Measurements from ENCODE around the gene CLASP1. TPM values are rescaled to one million over a fixed set of nuclear protein-coding genes. Genes with fewer than 3 reads are reported as not detected.

The CLASP1 gene
- total and polyA plus RNA-seq, 2 experiments from 2014 or later = 16.6 to 56.3 TPM

DNA sequence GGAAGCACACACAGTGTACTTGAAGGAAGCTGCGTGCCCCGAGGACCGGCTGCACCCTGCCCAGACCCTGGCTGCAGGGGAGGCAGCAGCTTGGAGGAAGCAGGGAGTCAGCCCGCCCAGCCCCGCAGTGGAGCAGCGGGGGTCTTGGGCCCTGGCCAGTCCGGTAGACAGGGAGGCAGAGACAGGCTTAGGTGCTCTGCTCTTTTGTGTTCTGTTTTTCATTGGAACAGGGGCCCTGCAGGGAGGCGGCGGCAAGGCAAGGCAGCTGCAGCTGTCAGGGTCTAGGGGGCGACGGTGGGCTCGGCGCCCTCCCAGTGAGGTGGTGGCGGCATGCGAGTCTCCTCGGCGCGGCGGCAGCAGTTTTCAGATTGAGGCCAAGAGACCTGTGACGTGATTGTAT lies 311.0 kb downstream of the CLASP1 start:
- peaks cover 25% of the 10 kb centered on the region for H3K36me3 Mint-ChIP-seq (ENCODE audit: low read depth)
- no peak for TF ChIP-seq STAT1 (IDR thresholded peaks at IDR 0.05; ENCODE audit: unreplicated experiment)
- TF ChIP-seq, protein P1, sequence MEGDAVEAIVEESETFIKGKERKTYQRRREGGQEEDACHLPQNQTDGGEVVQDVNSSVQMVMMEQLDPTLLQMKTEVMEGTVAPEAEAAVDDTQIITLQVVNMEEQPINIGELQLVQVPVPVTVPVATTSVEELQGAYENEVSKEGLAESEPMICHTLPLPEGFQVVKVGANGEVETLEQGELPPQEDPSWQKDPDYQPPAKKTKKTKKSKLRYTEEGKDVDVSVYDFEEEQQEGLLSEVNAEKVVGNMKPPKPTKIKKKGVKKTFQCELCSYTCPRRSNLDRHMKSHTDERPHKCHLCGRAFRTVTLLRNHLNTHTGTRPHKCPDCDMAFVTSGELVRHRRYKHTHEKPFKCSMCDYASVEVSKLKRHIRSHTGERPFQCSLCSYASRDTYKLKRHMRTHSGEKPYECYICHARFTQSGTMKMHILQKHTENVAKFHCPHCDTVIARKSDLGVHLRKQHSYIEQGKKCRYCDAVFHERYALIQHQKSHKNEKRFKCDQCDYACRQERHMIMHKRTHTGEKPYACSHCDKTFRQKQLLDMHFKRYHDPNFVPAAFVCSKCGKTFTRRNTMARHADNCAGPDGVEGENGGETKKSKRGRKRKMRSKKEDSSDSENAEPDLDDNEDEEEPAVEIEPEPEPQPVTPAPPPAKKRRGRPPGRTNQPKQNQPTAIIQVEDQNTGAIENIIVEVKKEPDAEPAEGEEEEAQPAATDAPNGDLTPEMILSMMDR (conservative IDR thresholded peaks at IDR 0.05; ENCODE audit: low read depth in 2 of 2) = peak; percentile 52 to 70
- H3K9me3 Mint-ChIP-seq = no peaks in the 10 kb centered on the region
- H3K79me2 ChIP-seq (replicated peaks; ENCODE audit: insufficient read depth) = no peaks in the 10 kb centered on the region
- no peaks in the 10 kb centered on the region for H3K27me3 ChIP-seq (ENCODE audit: insufficient read depth)
- peaks cover 13% of the 10 kb centered on the region for H3K4me1 ChIP-seq (ENCODE audit: insufficient read depth)
- H3K27ac ChIP-seq (ENCODE audit: low read depth) = peak overlapping the region; percentile 67; the same call in 1 of the 2 replicates
- H3F3A ChIP-seq (replicated peaks; ENCODE audit: low read depth) = no peaks in the 10 kb centered on the region
- H3K27ac Mint-ChIP-seq = 0 out of 2 replicates have a peak overlapping the region, but pooled peaks have one; percentile 8
- H3K4me3 Mint-ChIP-seq = no peak overlapping the region
- peak; percentile 81 for ATAC-seq
- H3K4me2 ChIP-seq = no peak overlapping the region
- no peak overlapping the region for H3K4me3 ChIP-seq
- DNase-seq (ENCODE audit: low spot score) = peak; percentile 81
- H4K20me1 ChIP-seq (replicated peaks; ENCODE audit: insufficient read depth) = no peaks in the 10 kb centered on the region
- peaks cover 30% of the 10 kb centered on the region for H3K4me1 Mint-ChIP-seq
- no peak overlapping the region for H2AFZ ChIP-seq
- H3K9me2 ChIP-seq (ENCODE audit: insufficient read depth) = no peaks in the 10 kb centered on the region
- no peaks in the 10 kb centered on the region; the same call in 1 of the 2 replicates for H3K36me3 ChIP-seq (ENCODE audit: insufficient read depth)
- H3K27me3 Mint-ChIP-seq (ENCODE audit: insufficient read depth, low read depth, poor library complexity) = peaks cover 4% of the 10 kb centered on the region

DNA sequence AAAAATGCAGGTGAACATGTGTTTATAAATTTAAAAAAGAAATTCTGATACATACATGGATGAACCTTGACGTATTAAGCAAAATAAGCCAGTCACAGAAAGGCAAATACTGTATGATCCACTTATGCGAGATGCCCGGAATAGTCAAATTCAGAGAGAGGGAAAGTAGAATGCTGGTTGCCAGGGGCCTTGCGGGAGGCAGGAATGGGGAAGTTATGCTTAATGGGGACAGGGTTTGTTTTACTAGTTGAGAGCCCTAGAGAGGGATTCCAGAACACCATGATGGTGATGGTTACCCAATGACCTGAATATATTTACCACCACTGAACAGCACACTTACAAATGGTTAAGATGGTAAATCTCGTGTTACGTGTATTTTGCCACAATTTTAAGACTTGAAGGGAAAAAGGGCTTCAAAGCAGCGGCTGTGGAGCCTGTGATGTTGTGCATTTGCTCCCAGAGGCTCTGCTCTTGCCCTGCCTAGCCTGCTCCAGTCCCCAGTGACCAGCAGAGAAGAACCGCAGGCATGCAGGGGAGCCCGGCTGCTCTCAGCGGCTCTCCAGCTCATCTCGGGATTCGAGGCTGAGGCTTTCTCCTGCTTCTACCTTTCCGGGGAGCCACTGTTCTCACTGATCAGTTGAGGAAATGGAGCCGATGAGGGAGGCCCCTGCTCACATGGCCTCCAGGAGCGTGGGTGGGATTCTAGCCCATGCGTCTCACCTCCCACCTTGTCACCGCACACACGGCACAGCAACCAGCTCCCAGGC lies 312.6 kb downstream of the CLASP1 start:
- peaks cover 19% of the 10 kb centered on the region for H3K36me3 Mint-ChIP-seq (ENCODE audit: low read depth)
- ATAC-seq (peak; percentile 6; the same call in 1 of the 3 replicates), DNase-seq (ENCODE audit: low spot score) (peak; percentile 17)
- H3K4me1 Mint-ChIP-seq = peaks cover 30% of the 10 kb centered on the region
- Histone ChIP-seq H4K20me1 (replicated peaks; ENCODE audit: insufficient read depth) (no peaks in the 10 kb centered on the region), H2AFZ (no peak overlapping the region), H3K36me3 (ENCODE audit: insufficient read depth) (no peaks in the 10 kb centered on the region; the same call in 1 of the 2 replicates), H3K79me2 (replicated peaks; ENCODE audit: insufficient read depth) (no peaks in the 10 kb centered on the region), H3K27me3 (ENCODE audit: insufficient read depth) (no peaks in the 10 kb centered on the region), H3K4me3 (no peak overlapping the region), H3F3A (replicated peaks; ENCODE audit: low read depth) (no peaks in the 10 kb centered on the region), H3K27ac (ENCODE audit: low read depth) (0 out of 2 replicates have a peak overlapping the region, but pooled peaks have one; percentile 36), H3K4me1 (ENCODE audit: insufficient read depth) (peaks cover 13% of the 10 kb centered on the region), H3K9me2 (ENCODE audit: insufficient read depth) (no peaks in the 10 kb centered on the region), H3K4me2 (no peak overlapping the region; the same call in 1 of the 2 replicates)
- H3K27me3 Mint-ChIP-seq (ENCODE audit: insufficient read depth, low read depth, poor library complexity) = peaks cover 4% of the 10 kb centered on the region
- H3K9me3 Mint-ChIP-seq = no peaks in the 10 kb centered on the region
- no peak overlapping the region for H3K4me3 Mint-ChIP-seq
- H3K27ac Mint-ChIP-seq = peak overlapping the region; percentile 85
- no peak for TF ChIP-seq NANOG (IDR thresholded peaks at IDR 0.05; ENCODE audit: borderline replicate concordance)
- TF ChIP-seq, protein P2, sequence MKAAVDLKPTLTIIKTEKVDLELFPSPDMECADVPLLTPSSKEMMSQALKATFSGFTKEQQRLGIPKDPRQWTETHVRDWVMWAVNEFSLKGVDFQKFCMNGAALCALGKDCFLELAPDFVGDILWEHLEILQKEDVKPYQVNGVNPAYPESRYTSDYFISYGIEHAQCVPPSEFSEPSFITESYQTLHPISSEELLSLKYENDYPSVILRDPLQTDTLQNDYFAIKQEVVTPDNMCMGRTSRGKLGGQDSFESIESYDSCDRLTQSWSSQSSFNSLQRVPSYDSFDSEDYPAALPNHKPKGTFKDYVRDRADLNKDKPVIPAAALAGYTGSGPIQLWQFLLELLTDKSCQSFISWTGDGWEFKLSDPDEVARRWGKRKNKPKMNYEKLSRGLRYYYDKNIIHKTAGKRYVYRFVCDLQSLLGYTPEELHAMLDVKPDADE (IDR thresholded peaks at IDR 0.05) = no peak
- TF ChIP-seq, protein P3, sequence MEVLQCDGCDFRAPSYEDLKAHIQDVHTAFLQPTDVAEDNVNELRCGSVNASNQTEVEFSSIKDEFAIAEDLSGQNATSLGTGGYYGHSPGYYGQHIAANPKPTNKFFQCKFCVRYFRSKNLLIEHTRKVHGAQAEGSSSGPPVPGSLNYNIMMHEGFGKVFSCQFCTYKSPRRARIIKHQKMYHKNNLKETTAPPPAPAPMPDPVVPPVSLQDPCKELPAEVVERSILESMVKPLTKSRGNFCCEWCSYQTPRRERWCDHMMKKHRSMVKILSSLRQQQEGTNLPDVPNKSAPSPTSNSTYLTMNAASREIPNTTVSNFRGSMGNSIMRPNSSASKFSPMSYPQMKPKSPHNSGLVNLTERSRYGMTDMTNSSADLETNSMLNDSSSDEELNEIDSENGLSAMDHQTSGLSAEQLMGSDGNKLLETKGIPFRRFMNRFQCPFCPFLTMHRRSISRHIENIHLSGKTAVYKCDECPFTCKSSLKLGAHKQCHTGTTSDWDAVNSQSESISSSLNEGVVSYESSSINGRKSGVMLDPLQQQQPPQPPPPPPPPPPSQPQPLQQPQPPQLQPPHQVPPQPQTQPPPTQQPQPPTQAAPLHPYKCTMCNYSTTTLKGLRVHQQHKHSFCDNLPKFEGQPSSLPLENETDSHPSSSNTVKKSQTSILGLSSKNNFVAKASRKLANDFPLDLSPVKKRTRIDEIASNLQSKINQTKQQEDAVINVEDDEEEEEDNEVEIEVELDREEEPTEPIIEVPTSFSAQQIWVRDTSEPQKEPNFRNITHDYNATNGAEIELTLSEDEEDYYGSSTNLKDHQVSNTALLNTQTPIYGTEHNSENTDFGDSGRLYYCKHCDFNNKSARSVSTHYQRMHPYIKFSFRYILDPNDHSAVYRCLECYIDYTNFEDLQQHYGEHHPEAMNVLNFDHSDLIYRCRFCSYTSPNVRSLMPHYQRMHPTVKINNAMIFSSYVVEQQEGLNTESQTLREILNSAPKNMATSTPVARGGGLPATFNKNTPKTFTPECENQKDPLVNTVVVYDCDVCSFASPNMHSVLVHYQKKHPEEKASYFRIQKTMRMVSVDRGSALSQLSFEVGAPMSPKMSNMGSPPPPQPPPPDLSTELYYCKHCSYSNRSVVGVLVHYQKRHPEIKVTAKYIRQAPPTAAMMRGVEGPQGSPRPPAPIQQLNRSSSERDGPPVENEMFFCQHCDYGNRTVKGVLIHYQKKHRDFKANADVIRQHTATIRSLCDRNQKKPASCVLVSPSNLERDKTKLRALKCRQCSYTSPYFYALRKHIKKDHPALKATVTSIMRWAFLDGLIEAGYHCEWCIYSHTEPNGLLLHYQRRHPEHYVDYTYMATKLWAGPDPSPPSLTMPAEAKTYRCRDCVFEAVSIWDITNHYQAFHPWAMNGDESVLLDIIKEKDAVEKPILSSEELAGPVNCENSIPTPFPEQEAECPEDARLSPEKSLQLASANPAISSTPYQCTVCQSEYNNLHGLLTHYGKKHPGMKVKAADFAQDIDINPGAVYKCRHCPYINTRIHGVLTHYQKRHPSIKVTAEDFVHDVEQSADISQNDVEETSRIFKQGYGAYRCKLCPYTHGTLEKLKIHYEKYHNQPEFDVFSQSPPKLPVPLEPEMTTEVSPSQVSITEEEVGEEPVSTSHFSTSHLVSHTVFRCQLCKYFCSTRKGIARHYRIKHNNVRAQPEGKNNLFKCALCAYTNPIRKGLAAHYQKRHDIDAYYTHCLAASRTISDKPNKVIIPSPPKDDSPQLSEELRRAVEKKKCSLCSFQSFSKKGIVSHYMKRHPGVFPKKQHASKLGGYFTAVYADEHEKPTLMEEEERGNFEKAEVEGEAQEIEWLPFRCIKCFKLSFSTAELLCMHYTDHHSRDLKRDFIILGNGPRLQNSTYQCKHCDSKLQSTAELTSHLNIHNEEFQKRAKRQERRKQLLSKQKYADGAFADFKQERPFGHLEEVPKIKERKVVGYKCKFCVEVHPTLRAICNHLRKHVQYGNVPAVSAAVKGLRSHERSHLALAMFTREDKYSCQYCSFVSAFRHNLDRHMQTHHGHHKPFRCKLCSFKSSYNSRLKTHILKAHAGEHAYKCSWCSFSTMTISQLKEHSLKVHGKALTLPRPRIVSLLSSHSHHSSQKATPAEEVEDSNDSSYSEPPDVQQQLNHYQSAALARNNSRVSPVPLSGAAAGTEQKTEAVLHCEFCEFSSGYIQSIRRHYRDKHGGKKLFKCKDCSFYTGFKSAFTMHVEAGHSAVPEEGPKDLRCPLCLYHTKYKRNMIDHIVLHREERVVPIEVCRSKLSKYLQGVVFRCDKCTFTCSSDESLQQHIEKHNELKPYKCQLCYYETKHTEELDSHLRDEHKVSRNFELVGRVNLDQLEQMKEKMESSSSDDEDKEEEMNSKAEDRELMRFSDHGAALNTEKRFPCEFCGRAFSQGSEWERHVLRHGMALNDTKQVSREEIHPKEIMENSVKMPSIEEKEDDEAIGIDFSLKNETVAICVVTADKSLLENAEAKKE (CRISPR knock-in tag; IDR thresholded peaks at IDR 0.05) = no peak
- no peak for TF ChIP-seq CREB1 (CRISPR knock-in tag; IDR thresholded peaks at IDR 0.05; ENCODE audit: low read depth)
- TF ChIP-seq, protein P1 (conservative IDR thresholded peaks at IDR 0.05; ENCODE audit: low read depth in 2 of 2) = no peak
- no peak for TF ChIP-seq ZNF331 (CRISPR knock-in tag; IDR thresholded peaks at IDR 0.05; ENCODE audit: low read depth)
- no peak for TF ChIP-seq EZH2 (IDR thresholded peaks at IDR 0.05; ENCODE audit: low read depth, unreplicated experiment)
- no peak for TF ChIP-seq STAT1 (IDR thresholded peaks at IDR 0.05; ENCODE audit: unreplicated experiment)
